K562 (cell line): ENCODE results near the gene PAX5. TPM values are rescaled to one million over a fixed set of nuclear protein-coding genes. Genes with fewer than 3 reads are reported as not detected.

Experiments
- ATAC-seq: fragments of 200-7000 bp; cut with Tn5 transposase; 3 replicates; pipeline ENCODE4 v1.9.1; 2020; ENCODE audit warnings: moderate library complexity
- BruUV-seq: library from RNA; stranded (reverse); fragments of 400-500 nt; replicated peaks from 2 replicates; lab custom pipeline; 2021; lab: Mats Ljungman, UMichigan
- CTCF ChIA-PET: fragments of 300-600 bp; formaldehyde crosslinking; extraction: SDS; loops from one replicate; lab custom pipeline; 2021; ENCODE audit warnings: low intra/inter-chr PET ratio; lab: Yijun Ruan, JAX
- POLR2A ChIA-PET: fragments of 300-600, 350-650 bp; sonication (Branson Sonifier 250); formaldehyde crosslinking; extraction: SDS; loops from one replicate; lab custom pipeline; 2021; ENCODE audit warnings: antibody characterized with exemption, inconsistent platforms; lab: Yijun Ruan, JAX
- DNase-seq, 4 experiments: peaks; one replicate each; pipeline versions ENCODE4 v3.0.0 to v3.0.0-alpha.2; 2011 to 2018; ENCODE audit warnings: low spot score in 3 of 4, mixed read lengths in 3 of 4; ENCODE audit errors: extremely low read depth in 1 of 4
- FAIRE-seq: peaks from 2 replicates; lab custom pipeline; 2011; peaks lifted over from hg19 to GRCh38; lab: Jason Lieb, UNC
- H2AFZ ChIP-seq: 2 replicates; pipeline ENCODE4 v1.6.0; 2011; ENCODE audit warnings: low read depth, low read length, control low read depth, inconsistent platforms
- H3K27ac ChIP-seq: fragments of 200-600 bp; 3 replicates; pipeline ENCODE4 v1.8.0; 2011; ENCODE audit warnings: low read depth, mild to moderate bottlenecking, control low read depth, inconsistent platforms, low read length, moderate library complexity, mixed read lengths; ENCODE audit errors: extremely low read depth
- H3K27me3 ChIP-seq, 2 experiments: fragments of 300-600 bp in 1 of 2; 2 replicates in 1 of 2; 3 replicates in 1 of 2; pipeline versions ENCODE4 v1.6.0 to v1.8.0; 2011; ENCODE audit warnings: inconsistent platforms in 2 of 2, low read length in 2 of 2, mild to moderate bottlenecking in 1 of 2, mixed read lengths in 1 of 2, moderate library complexity in 1 of 2; ENCODE audit not compliant: control insufficient read depth in 2 of 2, insufficient read depth in 2 of 2
- H3K36me3 ChIP-seq: fragments of 300-600 bp; 3 replicates; pipeline ENCODE4 v1.8.0; 2011; ENCODE audit warnings: mild to moderate bottlenecking, low read length, inconsistent platforms; ENCODE audit not compliant: control insufficient read depth, insufficient read depth
- H3K4me1 ChIP-seq, 2 experiments: fragments of 200-600 bp in 1 of 2; replicated peaks in 1 of 2; 2 replicates in 1 of 2; 3 replicates in 1 of 2; pipeline versions ENCODE4 v1.5.1 to v1.8.0; 2011; ENCODE audit warnings: inconsistent platforms in 2 of 2, low read length in 2 of 2, mild to moderate bottlenecking in 1 of 2, mixed read lengths in 1 of 2, moderate library complexity in 1 of 2; ENCODE audit not compliant: control insufficient read depth in 2 of 2, insufficient read depth in 2 of 2
- H3K4me2 ChIP-seq: 2 replicates; pipeline ENCODE4 v1.6.1; 2011; ENCODE audit warnings: low read length, control low read depth, inconsistent platforms, mixed read lengths; ENCODE audit not compliant: insufficient read depth
- H3K4me3 ChIP-seq: fragments of 200-600 bp; sonication (generic), shearing (Covaris generic); 2 replicates; pipeline ENCODE4 v1.5.1; 2016; ENCODE audit warnings: control low read depth, inconsistent platforms
- H3K79me2 ChIP-seq: fragments of 200-600 bp; 3 replicates; pipeline ENCODE4 v1.8.0; 2011; ENCODE audit warnings: low read length, inconsistent platforms; ENCODE audit not compliant: control insufficient read depth, insufficient read depth
- H3K9ac ChIP-seq, 2 experiments: 2 replicates each; pipeline versions ENCODE4 v1.6.0 to v1.6.1; 2011; ENCODE audit warnings: low read depth in 2 of 2, low read length in 2 of 2, control low read depth in 1 of 2, inconsistent platforms in 1 of 2, mild to moderate bottlenecking in 1 of 2, mixed read lengths in 1 of 2; ENCODE audit not compliant: insufficient read depth in 1 of 2
- H3K9me1 ChIP-seq: one replicate; pipeline ENCODE4 v1.6.0; 2011; ENCODE audit warnings: inconsistent platforms, mild to moderate bottlenecking, low read length, moderate library complexity; ENCODE audit not compliant: control insufficient read depth, insufficient read depth
- H3K9me3 ChIP-seq: replicated peaks from 2 replicates; pipeline ENCODE4 v1.5.1; 2011; ENCODE audit warnings: low read depth, low read length, inconsistent platforms; ENCODE audit not compliant: control insufficient read depth, insufficient read depth
- H4K20me1 ChIP-seq: replicated peaks from 2 replicates; pipeline ENCODE4 v1.6.1; 2011; ENCODE audit warnings: low read length, inconsistent platforms, mixed read lengths; ENCODE audit not compliant: control insufficient read depth, insufficient read depth
- DEAF1 ChIP-seq: fragments of 450-650 bp; formaldehyde crosslinking; IDR thresholded peaks from 2 replicates; pipeline ENCODE4 v1.4.0; 2020; ENCODE audit warnings: mild to moderate bottlenecking, moderate library complexity
- MEIS2 ChIP-seq: fragments of 450-650 bp; IDR thresholded peaks from 2 replicates; pipeline ENCODE4 v1.6.1; 2014; ENCODE audit warnings: mild to moderate bottlenecking; ENCODE audit not compliant: partially characterized antibody
- PBX2 ChIP-seq, 2 experiments: IDR thresholded peaks in 1 of 2; conservative IDR thresholded peaks in 1 of 2; 2 replicates each; pipeline ENCODE4 v1.6.1; 2016; ENCODE audit warnings: low read depth in 2 of 2, mild to moderate bottlenecking in 1 of 2, missing compliant biosample characterization in 1 of 2, missing genetic modification characterization in 1 of 2, moderate library complexity in 1 of 2
- ZNF24 ChIP-seq: fragments of 450-650 bp; IDR thresholded peaks from 2 replicates; pipeline ENCODE4 v1.6.1; 2016
- WGBS: fragments of 100-300 bp; shearing (Covaris generic); methylation state at CpG from one replicate; pipeline ENCODE4 v1.1.6; 2016; ENCODE audit warnings: low coverage, mixed read lengths; ENCODE audit not compliant: insufficient coverage; ENCODE audit errors: missing lambda C conversion rate; 5-methylcytosine and 5-hydroxymethylcytosine counted together
- in situ Hi-C: fragments of 300-500 bp; cut with MboI; formaldehyde crosslinking; loops from 4 replicates; pipeline ENCODE4 v1.15.0; 2018; ENCODE audit warnings: inconsistent platforms, mixed read lengths
- intact Hi-C: fragments of 100-400 bp; cut with micrococcal nuclease; formaldehyde crosslinking; loops from 2 replicates; pipeline ENCODE4 v1.14.2; 2022
- polyA plus RNA-seq, 8 experiments: library from polyadenylated mRNA; depleted of rRNA in 4 of 8; stranded (reverse) in 5 of 8; unstranded in 3 of 8; fragments of >200 nt; fragmentation: Nextera tagmentation in 2 of 8; fragmentation: Illumina TruSeq in 1 of 8; extraction: Ambion mirVana in 2 of 8; extraction: Trizol in 1 of 8; gene quantifications; 2 replicates each; pipeline versions ENCODE4 v1.2.1 to v1.2.3, GENCODE V29; 2011 to 2014; ENCODE audit warnings: inconsistent platforms in 1 of 8, missing spikeins in 1 of 8
- total RNA-seq, 7 experiments: library from RNA; depleted of rRNA in 6 of 7; stranded (reverse); fragments of >200 nt in 6 of 7; fragmentation: Illumina TruSeq in 2 of 7; extraction: Trizol in 2 of 7; gene quantifications; 2 replicates each; pipeline versions ENCODE4 v1.2.1 to v1.2.3, GENCODE V29; 2011 to 2021; ENCODE audit warnings: low replicate concordance in 1 of 7
- TF ChIP-seq, protein P1 (sequence below): sonication (generic); formaldehyde crosslinking; IDR thresholded peaks from 2 replicates; pipeline ENCODE4 v1.8.0; 2022; ENCODE audit warnings: mild to moderate bottlenecking, missing genetic modification reagents
- TF ChIP-seq, protein P2 (sequence below): fragments of 250-450 bp; sonication (Bioruptor Pico); IDR thresholded peaks from 2 replicates; pipeline ENCODE4 v1.8.0; 2021; ENCODE audit warnings: moderate library complexity, mild to moderate bottlenecking, inconsistent platforms

PAX5 gene
- total and polyA plus RNA-seq, 9 of the 15 experiments (the other 6 are each of a cell fraction or from before 2014, with no cell fraction given), result 0.03 to 0.09 TPM; not detected in 7

GRCh38 chr9:36820392-36820861 lies 213.6 kb downstream of the PAX5 start (continued):
- TF ChIP-seq, protein P1, sequence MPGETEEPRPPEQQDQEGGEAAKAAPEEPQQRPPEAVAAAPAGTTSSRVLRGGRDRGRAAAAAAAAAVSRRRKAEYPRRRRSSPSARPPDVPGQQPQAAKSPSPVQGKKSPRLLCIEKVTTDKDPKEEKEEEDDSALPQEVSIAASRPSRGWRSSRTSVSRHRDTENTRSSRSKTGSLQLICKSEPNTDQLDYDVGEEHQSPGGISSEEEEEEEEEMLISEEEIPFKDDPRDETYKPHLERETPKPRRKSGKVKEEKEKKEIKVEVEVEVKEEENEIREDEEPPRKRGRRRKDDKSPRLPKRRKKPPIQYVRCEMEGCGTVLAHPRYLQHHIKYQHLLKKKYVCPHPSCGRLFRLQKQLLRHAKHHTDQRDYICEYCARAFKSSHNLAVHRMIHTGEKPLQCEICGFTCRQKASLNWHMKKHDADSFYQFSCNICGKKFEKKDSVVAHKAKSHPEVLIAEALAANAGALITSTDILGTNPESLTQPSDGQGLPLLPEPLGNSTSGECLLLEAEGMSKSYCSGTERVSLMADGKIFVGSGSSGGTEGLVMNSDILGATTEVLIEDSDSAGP (CRISPR knock-in tag), result no peak
- TF ChIP-seq ZNF24 (no peak), DEAF1 (CRISPR knock-in tag) (no peak)

DNA sequence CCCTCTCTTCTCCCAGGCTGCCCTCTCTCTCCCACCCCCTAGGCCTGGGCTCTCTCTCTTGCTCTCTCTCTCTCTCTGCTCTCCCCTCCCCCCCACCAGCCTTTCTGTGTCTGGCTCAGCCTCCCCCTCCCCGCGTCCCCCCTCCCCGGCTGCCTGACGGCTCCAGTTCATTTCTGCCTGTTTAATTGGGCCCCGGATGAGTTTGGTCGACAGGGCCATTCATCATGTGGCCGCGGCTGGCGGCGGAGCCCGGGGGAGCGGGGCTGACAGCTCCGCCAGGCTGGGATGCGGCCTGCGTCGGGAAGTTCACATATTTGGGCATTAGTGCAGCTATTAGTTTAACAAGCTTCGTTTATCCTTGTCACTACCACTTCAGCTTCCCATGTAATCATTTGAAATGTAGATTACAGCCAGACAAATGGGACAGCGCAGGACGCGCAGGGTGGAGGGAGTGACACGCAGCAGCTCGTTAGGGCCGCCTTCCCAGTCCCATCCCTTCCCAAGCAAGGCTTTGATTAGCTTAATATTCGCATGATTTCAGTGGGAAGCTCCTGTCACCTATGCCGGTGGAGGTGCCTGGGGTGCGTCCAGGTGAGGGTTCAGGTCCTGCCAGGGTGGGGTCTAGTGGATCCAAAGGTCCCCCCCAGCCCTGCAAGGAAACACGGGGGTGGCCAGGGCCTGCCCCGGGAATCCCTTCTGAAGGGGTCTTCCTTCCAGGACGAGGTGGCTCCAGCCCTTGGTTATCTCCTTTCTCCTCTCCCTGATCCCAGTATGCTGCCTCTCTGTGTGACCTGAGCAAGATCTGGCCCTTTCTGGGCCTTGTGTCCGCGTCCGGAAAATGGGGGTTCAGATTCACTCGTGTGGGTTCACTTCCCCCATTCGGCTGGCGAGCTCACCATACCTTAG lies 214.8 kb downstream of the PAX5 start:
- Histone ChIP-seq H4K20me1 (no peaks in the 10 kb centered on the region), H3K9ac (no peak overlapping the region), H3K4me1 (peaks cover 0 to 7% of the 10 kb centered on the region in 2 experiments; a peak in 2 of 5 replicates), H3K9me3 (no peaks in the 10 kb centered on the region), H3K4me2 (no peak overlapping the region), H3K9me1 (no peaks in the 10 kb centered on the region), H3K27me3 (peaks cover 10 to 55% of the 10 kb centered on the region in 2 experiments; a peak in 4 of 5 replicates), H2AFZ (no peak overlapping the region), H3K27ac (no peak overlapping the region), H3K36me3 (no peaks in the 10 kb centered on the region), H3K79me2 (no peaks in the 10 kb centered on the region), H3K4me3 (no peak overlapping the region)
- intact Hi-C loops, result no loop called here
- TF ChIP-seq, protein P2, sequence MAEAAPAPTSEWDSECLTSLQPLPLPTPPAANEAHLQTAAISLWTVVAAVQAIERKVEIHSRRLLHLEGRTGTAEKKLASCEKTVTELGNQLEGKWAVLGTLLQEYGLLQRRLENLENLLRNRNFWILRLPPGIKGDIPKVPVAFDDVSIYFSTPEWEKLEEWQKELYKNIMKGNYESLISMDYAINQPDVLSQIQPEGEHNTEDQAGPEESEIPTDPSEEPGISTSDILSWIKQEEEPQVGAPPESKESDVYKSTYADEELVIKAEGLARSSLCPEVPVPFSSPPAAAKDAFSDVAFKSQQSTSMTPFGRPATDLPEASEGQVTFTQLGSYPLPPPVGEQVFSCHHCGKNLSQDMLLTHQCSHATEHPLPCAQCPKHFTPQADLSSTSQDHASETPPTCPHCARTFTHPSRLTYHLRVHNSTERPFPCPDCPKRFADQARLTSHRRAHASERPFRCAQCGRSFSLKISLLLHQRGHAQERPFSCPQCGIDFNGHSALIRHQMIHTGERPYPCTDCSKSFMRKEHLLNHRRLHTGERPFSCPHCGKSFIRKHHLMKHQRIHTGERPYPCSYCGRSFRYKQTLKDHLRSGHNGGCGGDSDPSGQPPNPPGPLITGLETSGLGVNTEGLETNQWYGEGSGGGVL (CRISPR knock-in tag), result no peak
- TF ChIP-seq PBX2 (CRISPR knock-in tag; IDR thresholded peaks at IDR 0.05; ENCODE audit: low read depth) (no peak), PBX2 (tag; conservative IDR thresholded peaks at IDR 0.05; ENCODE audit: low read depth) (0 out of 2 replicates have a peak, but pooled peaks have one; percentile 28), MEIS2 (peak; percentile 27)
- 5% methylated on average over 12 of the region's 35 CpGs for WGBS
- BruUV-seq, result no TSS peak
- in situ Hi-C loops, result no loop called here
- no peak; the same call in 2 of the 3 replicates for ATAC-seq
- DNase-seq, result no peak
- no peak for FAIRE-seq
- CTCF ChIA-PET, result no interaction called here
- POLR2A ChIA-PET, result interaction anchor here (0.6 to 2.1 kb wide), 4 partner anchors 8 to 155 kb away, joined by 3 to 8 read pairs (median 4); no protein-coding TSS in a partner anchor
